Trophoblast cell (in vitro differentiated cells and primary cell): ENCODE measurements around the gene OR13A1.
"Not testable (repeated sequence)": the region's sequence is repeated elsewhere in the genome, so short reads cannot be mapped to it uniquely, and the experiment has no call there.

Experiments
- DNase-seq, 2 donors: peaks; one replicate each; pipeline ENCODE4 v3.0.0-alpha.2; 2016
- H2AFZ ChIP-seq: 2 replicates; pipeline ENCODE4 v1.6.1; 2013; ENCODE audit warnings: low read length, moderate library complexity, mild to moderate bottlenecking; ENCODE audit not compliant: insufficient read depth, poor library complexity
- H2AK5ac ChIP-seq: 2 replicates; pipeline ENCODE4 v1.6.1; 2013; ENCODE audit warnings: mild to moderate bottlenecking, low read length
- H2BK120ac ChIP-seq: 2 replicates; pipeline ENCODE4 v1.6.1; 2013; ENCODE audit warnings: low read length, mild to moderate bottlenecking, moderate library complexity; ENCODE audit not compliant: insufficient read depth, poor library complexity
- H2BK12ac ChIP-seq: 2 replicates; pipeline ENCODE4 v1.6.1; 2013; ENCODE audit warnings: mild to moderate bottlenecking, low read length, moderate library complexity
- H2BK5ac ChIP-seq: 2 replicates; pipeline ENCODE4 v1.6.1; 2013; ENCODE audit warnings: low read length, low read depth, moderate library complexity, mild to moderate bottlenecking; ENCODE audit not compliant: poor library complexity
- H3K14ac ChIP-seq: 2 replicates; pipeline ENCODE4 v1.6.1; 2013; ENCODE audit warnings: mild to moderate bottlenecking, low read length
- H3K18ac ChIP-seq: 2 replicates; pipeline ENCODE4 v1.6.1; 2013; ENCODE audit warnings: mild to moderate bottlenecking, low read length
- H3K23ac ChIP-seq: 2 replicates; pipeline ENCODE4 v1.6.1; 2013; ENCODE audit warnings: low read length
- H3K27ac ChIP-seq: 2 replicates; pipeline ENCODE4 v1.5.1; 2013; ENCODE audit warnings: low read depth, mild to moderate bottlenecking, inconsistent platforms, low read length, moderate library complexity
- H3K27me3 ChIP-seq: 2 replicates; pipeline ENCODE4 v1.6.1; 2013; ENCODE audit warnings: inconsistent platforms, mild to moderate bottlenecking, low read length, moderate library complexity; ENCODE audit not compliant: insufficient read depth
- H3K36me3 ChIP-seq, 2 experiments: 1 replicate in 1 of 2; 2 replicates in 1 of 2; pipeline ENCODE4 v1.6.1; 2013; ENCODE audit warnings: low read length in 2 of 2, mild to moderate bottlenecking in 2 of 2, moderate library complexity in 1 of 2; ENCODE audit not compliant: insufficient read depth in 2 of 2, control insufficient read depth in 1 of 2
- H3K4ac ChIP-seq: 2 replicates; pipeline ENCODE4 v1.6.1; 2013; ENCODE audit warnings: low read depth, mild to moderate bottlenecking, low read length, moderate library complexity
- H3K4me1 ChIP-seq, 2 experiments: 1 replicate in 1 of 2; 2 replicates in 1 of 2; pipeline ENCODE4 v1.6.1; 2013; ENCODE audit warnings: low read length in 2 of 2, mild to moderate bottlenecking in 2 of 2, moderate library complexity in 1 of 2; ENCODE audit not compliant: insufficient read depth in 2 of 2, control insufficient read depth in 1 of 2
- H3K4me2 ChIP-seq: 2 replicates; pipeline ENCODE4 v1.6.1; 2013; ENCODE audit warnings: inconsistent platforms, mild to moderate bottlenecking, low read length, moderate library complexity
- H3K4me3 ChIP-seq: 2 replicates; pipeline ENCODE4 v1.5.1; 2013; ENCODE audit warnings: mild to moderate bottlenecking, low read depth, low read length, inconsistent platforms
- H3K79me1 ChIP-seq: one replicate; pipeline ENCODE4 v1.6.1; 2013; ENCODE audit warnings: low read length
- H3K79me2 ChIP-seq: 2 replicates; pipeline ENCODE4 v1.6.1; 2013; ENCODE audit warnings: low read length, mild to moderate bottlenecking; ENCODE audit not compliant: control insufficient read depth, insufficient read depth, poor library complexity
- H3K9ac ChIP-seq: 2 replicates; pipeline ENCODE4 v1.6.1; 2013; ENCODE audit warnings: mild to moderate bottlenecking, low read length
- H3K9me3 ChIP-seq: 2 replicates; pipeline ENCODE4 v1.6.1; 2013; ENCODE audit warnings: low read depth, mild to moderate bottlenecking, control low read depth, inconsistent platforms, low read length; ENCODE audit not compliant: insufficient read depth
- H4K12ac ChIP-seq: 2 replicates; pipeline ENCODE4 v1.6.1; 2013; ENCODE audit warnings: low read depth, mild to moderate bottlenecking, low read length, moderate library complexity
- H4K8ac ChIP-seq: 2 replicates; pipeline ENCODE4 v1.6.1; 2013; ENCODE audit warnings: low read depth, mild to moderate bottlenecking, low read length, moderate library complexity
- H4K91ac ChIP-seq: one replicate; pipeline ENCODE4 v1.6.1; 2013; ENCODE audit warnings: low read depth, mild to moderate bottlenecking, low read length, moderate library complexity
- WGBS: extraction: QIAGEN DNeasy Blood & Tissue Kit; methylation state at CpG from one replicate; pipeline ENCODE4 v1.1.7; 2013; ENCODE audit warnings: missing lambda C conversion rate; ENCODE audit not compliant: insufficient read length, insufficient coverage; ENCODE audit errors: extremely low coverage; 5-methylcytosine and 5-hydroxymethylcytosine counted together

OR13A1 gene

DNA sequence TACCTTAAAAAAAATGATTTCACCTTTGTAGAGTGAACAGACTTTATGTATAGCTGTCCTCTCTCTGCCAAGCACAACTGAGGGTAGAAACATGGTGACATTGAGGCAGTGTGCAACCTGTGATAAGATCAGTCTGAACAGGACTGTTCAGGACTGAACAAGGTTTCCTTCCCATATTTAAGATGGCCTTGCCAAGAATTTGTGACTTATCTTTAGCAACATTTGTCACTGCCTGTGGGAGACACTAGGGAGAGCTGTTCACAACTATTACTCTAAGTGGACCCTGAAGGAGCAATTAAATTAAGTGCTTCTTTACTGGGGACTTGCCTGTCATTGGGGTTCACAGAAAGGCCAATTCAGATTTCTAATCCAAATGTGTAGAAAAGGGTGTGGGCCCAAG is 6.7 kb downstream of the OR13A1 start:
- Histone ChIP-seq H3K14ac (no peak overlapping the region), H3K79me1 (no peaks in the 10 kb centered on the region), H3K27ac (no peak overlapping the region), H4K12ac (no peak overlapping the region), H3K9ac (no peak overlapping the region), H3K4me2 (no peak overlapping the region), H3K23ac (no peak overlapping the region), H2AFZ (no peak overlapping the region), H4K91ac (no peak overlapping the region), H3K4me1 (no peaks in the 10 kb centered on the region), H3K27me3 (no peaks in the 10 kb centered on the region), H3K79me2 (no peaks in the 10 kb centered on the region), H3K36me3 (no peaks in the 10 kb centered on the region), H2BK120ac (no peak overlapping the region), H2BK12ac (no peak overlapping the region), H2AK5ac (no peak overlapping the region), H3K18ac (no peak overlapping the region), H4K8ac (no peak overlapping the region), H2BK5ac (no peak overlapping the region), H3K4ac (no peak overlapping the region), H3K4me3 (no peak overlapping the region), H3K9me3 (no peaks in the 10 kb centered on the region)
- DNase-seq = no peak

DNA sequence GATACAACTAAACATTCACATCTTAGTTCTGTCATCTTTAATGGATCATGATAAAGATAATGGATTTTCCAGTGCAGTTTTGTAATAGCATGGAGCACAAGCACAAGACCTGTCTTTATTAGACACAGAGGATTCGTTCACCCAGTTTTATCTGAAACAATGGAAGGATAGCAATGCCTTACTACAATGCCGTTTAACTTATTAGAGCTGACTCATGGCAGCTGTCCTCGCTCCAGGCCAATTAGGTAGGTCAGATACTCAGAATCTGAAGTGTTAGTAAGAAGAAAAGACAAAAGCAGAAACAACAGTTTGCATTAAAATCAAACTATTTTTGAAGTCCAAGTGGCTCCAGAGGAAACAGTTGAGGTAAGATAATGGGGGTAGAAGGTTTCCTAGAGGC is 12.8 kb downstream of the OR13A1 start:
- Histone ChIP-seq H3K4me2 (no peak overlapping the region), H3K18ac (no peak overlapping the region), H3K79me1 (no peaks in the 10 kb centered on the region), H4K12ac (no peak overlapping the region), H2AK5ac (no peak overlapping the region), H2BK12ac (no peak overlapping the region), H3K79me2 (no peaks in the 10 kb centered on the region), H3K27ac (no peak overlapping the region), H3K4ac (no peak overlapping the region), H3K4me1 (no peaks in the 10 kb centered on the region), H3K27me3 (no peaks in the 10 kb centered on the region), H4K91ac (no peak overlapping the region), H3K9me3 (peaks cover 2% of the 10 kb centered on the region), H3K36me3 (no peaks in the 10 kb centered on the region), H2BK120ac (no peak overlapping the region), H2BK5ac (no peak overlapping the region), H3K14ac (no peak overlapping the region), H2AFZ (no peak overlapping the region), H3K4me3 (no peak overlapping the region), H4K8ac (no peak overlapping the region), H3K9ac (no peak overlapping the region), H3K23ac (no peak overlapping the region)
- no CpG with 5 or more reads among the region's 3 CpGs for WGBS
- DNase-seq = no peak

DNA sequence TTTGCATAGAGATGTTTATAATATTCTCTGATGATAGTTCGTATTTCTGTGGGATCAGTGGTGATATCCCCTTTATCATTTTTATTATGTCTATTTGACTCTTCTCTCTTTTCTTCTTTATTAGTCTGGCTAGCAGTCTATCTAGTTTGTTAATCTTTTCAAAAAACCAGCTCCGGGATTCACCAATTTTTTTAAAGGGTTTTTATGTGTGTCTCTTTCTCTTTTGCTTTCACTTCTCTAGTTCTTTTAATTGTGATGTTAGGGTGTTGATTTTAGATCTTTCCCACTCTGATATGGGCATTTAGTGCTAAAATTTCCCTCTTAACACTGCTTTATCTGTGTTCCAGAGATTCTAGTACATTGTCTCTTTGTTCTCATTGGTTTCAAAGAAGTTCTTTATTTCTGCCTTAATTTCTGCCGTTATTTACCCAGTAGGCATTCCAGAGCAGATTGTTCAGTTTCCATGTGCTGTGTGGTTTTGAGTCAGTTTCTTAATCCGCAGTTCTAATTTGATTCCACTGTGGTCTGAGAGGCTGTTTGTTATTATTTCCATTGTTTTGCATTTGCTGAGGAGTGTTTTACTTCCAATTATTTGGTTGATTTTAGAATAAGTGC is 17.0 kb downstream of the OR13A1 start:
- DNase-seq, H2BK5ac ChIP-seq, H2AK5ac ChIP-seq, H3K36me3 ChIP-seq, H3K4ac ChIP-seq, H3K23ac ChIP-seq, H3K79me2 ChIP-seq, H3K9me3 ChIP-seq, H2AFZ ChIP-seq, H3K27ac ChIP-seq, H4K91ac ChIP-seq, H3K79me1 ChIP-seq, H3K14ac ChIP-seq, H3K4me3 ChIP-seq, H2BK12ac ChIP-seq, H2BK120ac ChIP-seq, H3K27me3 ChIP-seq, H3K9ac ChIP-seq, H4K12ac ChIP-seq, H3K18ac ChIP-seq, H3K4me2 ChIP-seq, H4K8ac ChIP-seq, H3K4me1 ChIP-seq: not testable (repeated sequence)
- WGBS = no CpG with 5 or more reads among the region's 4 CpGs

DNA sequence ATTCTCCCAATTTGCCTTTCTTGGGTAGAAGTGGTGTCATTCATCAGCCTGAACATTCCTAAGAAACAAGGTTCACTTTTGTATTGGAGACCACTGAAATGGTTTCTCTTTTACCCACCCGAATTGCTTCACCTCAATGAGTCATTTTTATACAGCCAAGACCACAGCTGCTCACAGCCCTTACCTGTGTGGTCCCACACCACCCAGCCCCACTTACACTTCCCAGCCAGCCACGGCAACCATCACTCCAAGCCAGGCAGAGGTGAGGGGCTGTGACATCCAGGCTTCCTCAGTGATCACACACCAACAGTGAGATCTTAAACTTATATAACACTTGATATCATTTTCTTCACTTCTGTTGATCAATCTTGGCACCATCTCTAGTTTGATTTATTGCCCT is 20.7 kb downstream of the OR13A1 start:
- no peaks in the 10 kb centered on the region for H3K9me3 ChIP-seq
- no peaks in the 10 kb centered on the region for H3K4me1 ChIP-seq
- no peak overlapping the region for H2AK5ac ChIP-seq
- H2BK12ac ChIP-seq = no peak overlapping the region
- no peaks in the 10 kb centered on the region for H3K79me1 ChIP-seq
- H2BK120ac ChIP-seq = no peak overlapping the region
- no peak overlapping the region for H2AFZ ChIP-seq
- no CpG with 5 or more reads among the region's 2 CpGs for WGBS
- H2BK5ac ChIP-seq = no peak overlapping the region
- H3K18ac ChIP-seq = no peak overlapping the region
- H3K4ac ChIP-seq = no peak overlapping the region
- no peak overlapping the region for H3K9ac ChIP-seq
- no peaks in the 10 kb centered on the region for H3K27me3 ChIP-seq
- no peaks in the 10 kb centered on the region for H3K79me2 ChIP-seq
- H3K36me3 ChIP-seq = no peaks in the 10 kb centered on the region
- no peak overlapping the region for H3K4me3 ChIP-seq
- no peak overlapping the region for H3K23ac ChIP-seq
- H3K27ac ChIP-seq = no peak overlapping the region
- no peak overlapping the region for H4K91ac ChIP-seq
- no peak overlapping the region for H3K4me2 ChIP-seq
- no peak overlapping the region for H4K8ac ChIP-seq
- DNase-seq = no peak
- H3K14ac ChIP-seq = no peak overlapping the region
- H4K12ac ChIP-seq = no peak overlapping the region
